GM12878 (cell line): ENCODE data around the gene DDIT4. TPM values are rescaled to one million over a fixed set of nuclear protein-coding genes. Genes with fewer than 3 reads are reported as not detected.
A peak's percentile ranks its signal among the peaks of the same experiment; 100 is the strongest.

Experiments
- ATF7 ChIP-seq: fragments of 450-650 bp; IDR thresholded peaks from 2 replicates; pipeline ENCODE4 v1.6.1; 2016; ENCODE audit warnings: low read depth, mild to moderate bottlenecking
- BACH1 ChIP-seq: fragments of 450-650 bp; IDR thresholded peaks from 2 replicates; pipeline ENCODE4 v1.6.1; 2017; ENCODE audit warnings: mild to moderate bottlenecking, borderline replicate concordance
- BCLAF1 ChIP-seq: fragments of 450-650 bp; IDR thresholded peaks from 2 replicates; pipeline ENCODE4 v1.6.1; 2017; ENCODE audit warnings: antibody characterized with exemption, mild to moderate bottlenecking, moderate library complexity
- BHLHE40 ChIP-seq, 2 experiments: fragments of 450-650 bp in 1 of 2; IDR thresholded peaks; 2 replicates each; pipeline ENCODE4 v1.6.1; 2011 to 2017; ENCODE audit warnings: low read depth in 2 of 2, borderline replicate concordance in 1 of 2, improper control_type of control experiment in 1 of 2, low read length in 1 of 2, mild to moderate bottlenecking in 1 of 2
- CBFB ChIP-seq: IDR thresholded peaks from 2 replicates; pipeline ENCODE4 v1.6.1; 2016; ENCODE audit warnings: antibody characterized with exemption, low read depth
- EED ChIP-seq: sonication (generic); IDR thresholded peaks from 2 replicates; pipeline ENCODE4 v1.6.1; 2016; ENCODE audit warnings: antibody characterized with exemption, low read depth
- EP300 ChIP-seq, 2 experiments: fragments of 150-350 bp in 1 of 2; IDR thresholded peaks; 2 replicates each; pipeline ENCODE4 v1.6.1; 2011 to 2012; ENCODE audit warnings: low read depth in 2 of 2, low read length in 2 of 2, borderline replicate concordance in 1 of 2, improper control_type of control experiment in 1 of 2, inconsistent platforms in 1 of 2; ENCODE audit not compliant: control insufficient read depth in 1 of 2
- FOS ChIP-seq: IDR thresholded peaks from 3 replicates; pipeline ENCODE4 v1.6.1; 2011; ENCODE audit warnings: borderline replicate concordance; ENCODE audit not compliant: insufficient read length; ENCODE audit errors: extremely low read depth
- IRF4 ChIP-seq: IDR thresholded peaks from 2 replicates; pipeline ENCODE4 v1.6.1; 2011; ENCODE audit warnings: low read depth, low read length
- JUND ChIP-seq: IDR thresholded peaks from 2 replicates; pipeline ENCODE4 v1.6.1; 2012; ENCODE audit warnings: low read depth, mild to moderate bottlenecking, low read length, improper control_type of control experiment, moderate library complexity
- MEF2B ChIP-seq: fragments of 450-650 bp; IDR thresholded peaks from 2 replicates; pipeline ENCODE4 v1.6.1; 2018; ENCODE audit warnings: mild to moderate bottlenecking, moderate library complexity; ENCODE audit not compliant: partially characterized antibody, poor library complexity, severe bottlenecking
- MXI1 ChIP-seq: fragments of 150-350 bp; IDR thresholded peaks from 2 replicates; pipeline ENCODE4 v1.6.1; 2011; ENCODE audit warnings: low read depth, mild to moderate bottlenecking, inconsistent platforms, low read length, improper control_type of control experiment
- NFYB ChIP-seq: IDR thresholded peaks from 2 replicates; pipeline ENCODE4 v1.6.1; 2011; ENCODE audit warnings: low read depth, mild to moderate bottlenecking, low read length, improper control_type of control experiment, moderate library complexity; ENCODE audit not compliant: insufficient read depth
- NR2C2 ChIP-seq: IDR thresholded peaks from 2 replicates; pipeline ENCODE4 v1.6.1; 2011; ENCODE audit warnings: borderline replicate concordance, low read depth; ENCODE audit not compliant: control insufficient read depth, insufficient read length
- NRF1 ChIP-seq: conservative IDR thresholded peaks from 2 replicates; pipeline ENCODE4 v1.6.1; 2011; ENCODE audit warnings: mild to moderate bottlenecking, low read depth, low read length, improper control_type of control experiment
- PBX3 ChIP-seq: IDR thresholded peaks from 2 replicates; pipeline ENCODE4 v1.6.1; 2011; ENCODE audit warnings: mild to moderate bottlenecking, low read depth, low read length, moderate library complexity; ENCODE audit not compliant: insufficient replicate concordance
- PRDM15 ChIP-seq: fragments of 450-650 bp; formaldehyde crosslinking; IDR thresholded peaks from 2 replicates; pipeline ENCODE4 v1.4.0; 2020; ENCODE audit warnings: mild to moderate bottlenecking, moderate library complexity
- RAD51 ChIP-seq: fragments of 450-650 bp; IDR thresholded peaks from 2 replicates; pipeline ENCODE4 v1.6.1; 2016; ENCODE audit warnings: moderate library complexity, mild to moderate bottlenecking, inconsistent platforms
- SP1 ChIP-seq: IDR thresholded peaks from one replicate; pipeline ENCODE4 v1.6.1; 2011; ENCODE audit warnings: low read depth, low read length
- SREBF2 ChIP-seq: IDR thresholded peaks from 2 replicates; pipeline ENCODE4 v1.6.1; 2012; ENCODE audit warnings: mild to moderate bottlenecking, low read length
- TARDBP ChIP-seq: IDR thresholded peaks from 2 replicates; pipeline ENCODE4 v1.6.1; 2016; ENCODE audit warnings: borderline replicate concordance
- polyA plus RNA-seq, 11 experiments: library from polyadenylated mRNA; depleted of rRNA in 4 of 11; unstranded in 6 of 11; stranded (reverse) in 5 of 11; fragments of >200 nt; fragmentation: Nextera tagmentation in 4 of 11; fragmentation: Illumina TruSeq in 1 of 11; extraction: Ambion mirVana in 4 of 11; extraction: Trizol in 1 of 11; gene quantifications; 1 replicate in 1 of 11; 2 replicates in 10 of 11; pipeline versions ENCODE4 v1.2.1 to v1.2.3, GENCODE V29; 2011 to 2016; ENCODE audit warnings: inconsistent platforms in 2 of 11, missing spikeins in 2 of 11, low read depth in 1 of 11
- total RNA-seq, 4 experiments: library from RNA; depleted of rRNA in 3 of 4; stranded (reverse); fragments of >200 nt in 3 of 4; fragmentation: Illumina TruSeq in 1 of 4; extraction: Trizol in 1 of 4; gene quantifications; 2 replicates each; pipeline versions ENCODE4 v1.2.1 to v1.2.3, GENCODE V29; 2013 to 2021

The DDIT4 gene
- total and polyA plus RNA-seq, 10 of the 15 experiments (the other 5 are each of a cell fraction or from before 2014, with no cell fraction given): 2.1 to 277 (median 183) TPM

GRCh38 chr10:72273410-72274212, at the start of gene DDIT4 (continued):
- TF ChIP-seq MXI1 (peak; percentile 56; the same call in 1 of the 2 replicates), EED (peak; percentile 61; the same call in 1 of the 2 replicates), NR2C2 (no peak), PRDM15 (CRISPR knock-in tag) (peak; percentile 30; the same call in 1 of the 2 replicates), FOS (no peak), TARDBP (peak; percentile 66; the same call in 1 of the 2 replicates), ATF7 (no peak), MEF2B (peak; percentile 5), IRF4 (peak; percentile 28; the same call in 1 of the 2 replicates), EP300 (IDR thresholded peaks at IDR 0.05; ENCODE audit: borderline replicate concordance in 1 of 2, control insufficient read depth in 1 of 2, low read depth in 2 of 2, low read length in 2 of 2) (0 out of 4 replicates have a peak, but pooled peaks have one; percentile 37 to 39), JUND (no peak), PBX3 (no peak), BACH1 (peak; percentile 97), BCLAF1 (no peak), RAD51 (no peak), NRF1 (0 out of 2 replicates have a peak, but pooled peaks have one; percentile 11), SP1 (peak; percentile 91), CBFB (peak; percentile 99), BHLHE40 (IDR thresholded peaks at IDR 0.05; ENCODE audit: borderline replicate concordance in 1 of 2, low read depth in 2 of 2, low read length in 1 of 2) (peak; percentile 83 to 92), NFYB (peak; percentile 86), SREBF2 (no peak)
